Stimulated activated CD4-positive, alpha-beta T cell treated with anti-CD3 and anti-CD28 coated beads, Interleukin-2, amount 100 ng/mL, for 4 hours (primary cell): ENCODE results near the gene SLC4A9.

Experiments
- DNase-seq: peaks from one replicate; pipeline ENCODE4 v3.0.0-alpha.2; 2020; ENCODE audit warnings: low read depth

Gene SLC4A9

DNA sequence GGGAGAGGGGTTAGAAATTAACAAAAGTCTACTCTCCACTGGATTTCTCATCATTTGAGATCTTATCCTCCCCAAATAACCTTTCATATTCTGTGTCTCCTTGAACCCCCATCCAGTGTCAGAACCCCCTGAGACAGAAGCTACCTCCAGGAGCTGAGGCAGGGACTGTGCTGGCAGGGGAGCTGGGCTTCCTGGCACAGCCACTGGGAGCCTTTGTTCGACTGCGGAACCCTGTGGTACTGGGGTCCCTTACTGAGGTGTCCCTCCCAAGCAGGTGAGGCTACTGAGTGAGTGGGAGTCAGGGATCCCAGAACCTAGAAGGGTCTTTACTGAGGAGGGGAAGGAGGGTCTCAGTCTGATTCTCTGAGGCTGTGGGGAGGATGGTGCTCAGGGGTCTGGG, 1.9 kb downstream of the SLC4A9 start:
- DNase-seq, result no peak

DNA sequence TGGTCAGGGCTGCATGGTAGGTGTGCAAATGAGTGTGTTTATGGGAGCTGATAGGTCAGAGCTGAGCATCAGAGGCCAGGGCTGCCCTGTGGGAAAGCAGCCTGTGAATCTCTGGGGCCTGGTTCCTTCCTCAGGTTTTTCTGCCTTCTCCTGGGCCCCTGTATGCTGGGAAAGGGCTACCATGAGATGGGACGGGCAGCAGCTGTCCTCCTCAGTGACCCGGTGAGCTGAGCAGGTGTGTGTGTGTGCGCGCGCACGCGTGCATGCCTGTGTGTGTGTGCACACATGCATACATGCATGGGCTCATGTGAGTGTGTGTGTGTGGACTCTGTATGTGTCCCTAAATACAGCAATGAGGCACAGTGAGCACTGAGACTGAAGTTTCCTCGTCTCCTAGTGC, 2.3 kb downstream of the SLC4A9 start:
- DNase-seq, result no peak

- peak; percentile 66 for DNase-seq
Observed at GRCh38 chr5:140362875-140363630, 3.1 kb downstream of the SLC4A9 start.

GRCh38 chr5:140363631-140364471, 3.9 kb downstream of the SLC4A9 start:
- DNase-seq, result no peak

DNA sequence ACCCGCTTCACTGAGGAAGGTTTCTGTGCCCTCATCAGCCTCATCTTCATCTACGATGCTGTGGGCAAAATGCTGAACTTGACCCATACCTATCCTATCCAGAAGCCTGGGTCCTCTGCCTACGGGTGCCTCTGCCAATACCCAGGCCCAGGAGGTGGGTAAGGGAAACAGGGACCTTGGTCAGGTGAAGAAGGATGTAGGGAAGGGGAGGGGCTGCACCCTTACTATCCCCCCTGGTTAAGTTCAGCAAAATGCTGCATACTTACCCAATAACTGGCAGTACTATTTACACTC, 4.4 kb downstream of the SLC4A9 start:
- DNase-seq, result no peak

DNA sequence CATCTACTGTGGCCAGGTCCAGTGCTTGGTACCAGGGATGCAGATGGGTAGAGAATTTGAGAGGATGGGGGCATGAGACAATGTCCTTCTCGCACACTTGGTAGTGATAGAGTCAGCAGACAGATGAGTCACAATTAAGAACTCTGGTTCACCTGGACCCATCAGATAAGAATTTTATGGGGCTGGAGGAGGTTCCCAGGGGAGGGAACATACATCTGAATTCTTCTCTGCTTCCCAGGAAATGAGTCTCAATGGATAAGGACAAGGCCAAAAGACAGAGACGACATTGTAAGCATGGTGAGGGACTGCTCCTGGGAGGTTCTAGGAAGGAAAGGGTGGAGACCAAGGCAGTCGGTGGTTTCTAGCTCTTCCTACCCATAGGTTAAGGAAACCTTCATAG, 5.3 kb downstream of the SLC4A9 start:
- no peak for DNase-seq

DNA sequence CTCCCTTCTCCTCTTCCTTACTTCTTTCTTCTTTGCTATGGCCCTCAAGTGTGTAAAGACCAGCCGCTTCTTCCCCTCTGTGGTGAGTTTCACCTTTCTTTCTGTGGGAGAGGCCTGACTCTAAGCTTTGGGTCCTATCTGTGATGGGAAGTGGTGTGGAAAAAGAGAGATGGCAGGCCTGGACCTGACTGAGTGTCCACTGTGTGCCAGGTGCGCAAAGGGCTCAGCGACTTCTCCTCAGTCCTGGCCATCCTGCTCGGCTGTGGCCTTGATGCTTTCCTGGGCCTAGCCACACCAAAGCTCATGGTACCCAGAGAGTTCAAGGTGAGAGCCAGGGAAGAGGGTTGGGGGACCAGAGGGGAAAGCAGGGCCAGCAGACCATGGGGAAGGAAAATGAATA, 5.9 kb downstream of the SLC4A9 start:
- DNase-seq, result no peak

DNA sequence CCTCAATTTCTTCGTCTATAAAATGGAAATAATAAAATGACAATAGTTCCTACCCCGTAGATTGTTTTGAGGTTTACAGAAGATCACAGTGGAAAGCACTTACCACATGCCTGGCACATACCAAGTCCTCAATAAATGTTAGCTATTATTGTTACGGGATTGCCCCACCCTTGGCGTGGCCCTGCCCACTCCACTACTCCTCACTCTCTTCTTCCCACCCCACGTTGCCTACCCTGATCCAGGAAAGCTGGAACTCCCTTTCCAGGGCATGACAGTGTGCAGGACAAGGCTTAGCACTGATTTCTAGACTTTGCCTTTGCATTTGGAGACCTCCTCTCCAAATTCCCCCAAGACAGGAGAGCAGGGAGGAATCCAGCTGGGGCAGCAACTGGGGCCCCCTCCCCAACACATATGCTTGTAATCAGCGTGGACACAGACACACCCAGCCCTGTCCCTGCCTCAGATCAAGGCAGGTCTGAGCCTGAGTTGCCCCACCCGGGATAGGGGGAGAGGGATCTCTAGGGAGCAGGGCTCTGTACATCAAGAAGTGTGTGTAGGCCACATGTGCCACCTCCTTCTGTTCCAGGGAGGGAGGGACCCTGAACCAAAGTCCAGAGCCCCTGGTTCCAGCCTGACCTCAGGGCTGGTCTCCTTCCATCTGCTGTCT, 6.7 kb downstream of the SLC4A9 start:
- DNase-seq, result no peak

- DNase-seq, result no peak
Observed at GRCh38 chr5:140367256-140368013, 7.4 kb downstream of the SLC4A9 start.

GRCh38 chr5:140371356-140372151, 11.6 kb downstream of the SLC4A9 start:
- DNase-seq, result no peak

- DNase-seq, result no peak
Observed at GRCh38 chr5:140372971-140373487, 13.0 kb downstream of the SLC4A9 start.

DNA sequence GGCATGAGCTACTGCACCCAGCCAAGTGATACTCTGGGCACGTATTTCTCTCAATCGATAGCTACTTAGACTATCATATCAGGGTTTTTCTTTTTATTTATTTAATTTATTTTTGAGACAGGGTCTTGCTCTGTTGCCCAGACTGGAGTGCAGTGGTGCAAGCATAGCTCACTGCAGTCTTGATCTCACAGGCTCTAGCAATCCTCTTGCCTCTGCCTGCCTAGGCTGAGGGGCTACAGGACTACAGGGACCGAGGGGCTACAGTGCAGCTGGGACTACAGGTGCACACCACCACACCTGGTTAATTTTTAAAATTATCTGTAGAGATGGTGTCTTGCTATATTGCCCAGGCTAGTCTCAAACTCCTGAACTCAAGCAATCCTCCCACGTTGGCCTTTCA, 21.4 kb downstream of the SLC4A9 start:
- no peak for DNase-seq

- DNase-seq, result no peak
Observed at GRCh38 chr5:140381972-140382371, 22.0 kb downstream of the SLC4A9 start.

DNA sequence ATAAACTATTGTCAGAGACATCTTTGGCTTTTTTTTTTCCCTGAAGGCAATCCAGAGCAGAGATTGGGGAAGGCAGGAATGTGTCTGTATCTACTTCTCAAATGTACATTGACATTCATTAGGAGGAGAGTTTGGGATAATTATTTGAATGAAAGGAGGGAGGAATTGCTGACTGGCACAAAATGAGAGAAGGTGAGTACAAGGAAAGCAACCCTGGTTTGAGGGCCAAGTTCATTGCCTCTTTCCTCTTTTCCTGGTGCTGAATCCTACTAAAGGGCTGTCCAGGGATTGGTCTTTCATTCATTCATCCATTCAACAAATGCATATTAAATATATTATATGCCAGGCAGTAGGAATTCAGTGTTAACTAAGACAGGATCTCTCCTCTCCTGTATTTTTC, 22.9 kb downstream of the SLC4A9 start:
- no peak for DNase-seq

DNA sequence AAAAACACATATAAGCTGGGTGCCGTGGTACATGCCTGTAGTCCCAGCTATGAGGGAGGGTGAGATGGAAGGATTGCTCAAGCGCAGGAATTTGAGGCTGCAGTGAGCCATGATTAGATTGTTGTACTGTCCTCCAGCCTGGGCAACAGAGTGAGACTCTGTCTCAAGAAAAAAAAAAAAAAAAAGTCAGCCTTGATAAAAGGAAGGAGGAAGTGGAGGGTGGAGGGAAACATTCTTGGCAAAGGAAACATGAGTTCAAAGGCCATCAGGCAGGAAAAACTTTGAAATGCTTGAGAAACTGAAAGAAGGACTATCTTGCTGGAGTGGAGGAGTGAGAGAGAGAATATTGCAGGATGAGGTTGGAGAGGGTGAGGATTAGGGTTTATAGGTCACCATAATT, 23.3 kb downstream of the SLC4A9 start:
- no peak for DNase-seq

DNA sequence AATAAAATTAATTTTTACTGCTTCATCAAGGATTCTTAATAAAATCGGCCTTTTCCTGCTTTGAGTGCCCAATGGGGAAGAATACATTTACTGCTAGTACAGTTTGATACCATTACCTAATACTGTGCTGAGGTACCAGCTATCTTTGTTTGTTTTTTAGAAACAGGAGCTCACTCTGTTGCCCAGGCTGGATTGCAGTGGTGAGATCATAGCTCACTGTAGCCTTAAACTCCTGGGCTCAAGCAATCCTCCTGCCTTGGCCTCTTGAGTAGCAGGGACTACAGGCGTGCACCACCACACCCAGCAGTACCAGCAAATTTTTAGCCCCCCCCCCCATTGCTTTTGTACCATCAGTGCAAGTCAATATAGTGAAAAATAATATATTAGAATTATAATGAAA, 28.1 kb downstream of the SLC4A9 start:
- DNase-seq, result no peak

DNA sequence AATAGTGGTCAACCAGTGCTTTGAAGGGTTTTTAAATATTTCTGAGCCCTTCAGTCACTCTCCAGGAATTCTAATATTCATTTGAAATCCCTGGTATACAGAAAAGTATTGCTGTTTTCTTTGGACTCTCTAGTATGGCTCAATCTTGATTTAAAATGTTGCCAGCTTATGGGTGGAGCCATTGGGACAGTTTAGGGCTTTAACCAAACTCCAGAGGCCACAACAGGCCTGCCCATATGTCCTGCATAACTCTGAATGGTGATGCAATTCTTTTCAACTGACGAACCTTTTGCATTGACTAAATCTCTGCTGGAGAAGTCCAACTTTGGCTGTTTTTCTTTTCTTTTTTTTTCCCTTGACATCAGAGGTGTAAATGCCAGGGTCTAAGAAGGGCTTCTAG, 31.3 kb downstream of the SLC4A9 start:
- no peak for DNase-seq

- DNase-seq, result no peak
Observed at GRCh38 chr5:140391732-140392131, 31.7 kb downstream of the SLC4A9 start.

- DNase-seq, result no peak
Observed at GRCh38 chr5:140393738-140394137, 33.7 kb downstream of the SLC4A9 start.

DNA sequence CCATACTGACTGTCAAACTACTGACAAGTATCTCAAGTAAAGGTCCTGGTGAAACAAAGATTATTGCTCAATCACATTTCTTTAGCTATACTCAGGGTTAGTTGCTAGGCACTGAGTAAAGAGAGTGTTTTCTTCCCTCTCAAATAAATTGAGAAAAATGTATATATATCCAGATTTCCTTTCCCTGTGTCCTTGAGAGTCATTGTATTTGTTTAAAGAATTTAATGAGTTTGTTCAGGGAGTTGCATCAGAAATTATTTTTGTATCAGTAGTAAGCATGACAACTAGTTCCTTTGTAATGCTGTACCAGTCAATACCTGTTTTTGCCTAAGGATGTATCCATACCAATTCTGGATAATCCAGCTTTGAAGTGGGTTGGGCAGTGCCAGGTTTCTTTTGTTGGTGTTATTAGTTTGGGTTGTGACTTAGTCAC, 38.4 kb downstream of the SLC4A9 start:
- DNase-seq, result no peak

DNA sequence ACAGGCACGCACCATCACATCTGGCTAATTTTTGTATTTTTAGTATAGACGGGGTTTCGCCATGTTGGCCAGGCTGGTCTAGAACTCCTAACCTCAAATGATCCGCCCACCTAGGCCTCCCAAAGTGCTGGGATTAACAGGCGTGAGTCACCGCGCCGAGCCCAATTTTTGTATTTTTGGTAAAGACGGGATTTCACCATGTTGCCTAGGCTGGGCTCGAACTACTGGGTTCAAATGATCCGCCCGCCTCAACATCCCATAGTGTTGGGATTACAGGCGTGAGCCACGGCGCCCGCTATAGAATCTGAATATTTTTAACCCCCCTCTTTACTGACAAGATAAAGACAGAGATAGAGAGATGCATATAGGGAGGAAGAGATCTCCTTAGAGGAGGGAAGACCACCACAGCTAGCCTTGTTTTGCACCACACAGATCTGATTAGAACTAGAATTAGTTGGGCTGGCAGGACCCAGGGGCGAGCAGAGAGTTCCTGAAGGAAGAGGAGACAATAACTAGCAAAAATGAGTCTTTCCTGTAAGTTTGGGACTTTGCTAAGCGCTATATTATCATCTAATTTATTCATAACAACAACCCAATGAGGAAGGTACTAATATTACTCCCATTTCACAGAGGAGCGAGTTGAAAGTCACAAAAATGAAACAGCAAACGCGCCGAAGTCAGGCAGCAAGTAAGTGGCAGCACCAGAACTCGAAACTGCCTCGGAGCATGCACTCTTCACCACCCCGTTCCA, 40.2 kb downstream of the SLC4A9 start:
- no peak for DNase-seq
